GM18519 (cell line): ENCODE measurements around the gene SLC39A6.
"Not testable (repeated sequence)": the region's sequence is repeated elsewhere in the genome, so short reads cannot be mapped to it uniquely, and the experiment has no call there.

Experiments
- ATAC-seq: cut with Tn5 transposase; IDR thresholded peaks from one replicate; pipeline ENCODE4 v1.9.1; 2021; ENCODE audit warnings: mild to moderate bottlenecking, moderate library complexity; ENCODE audit not compliant: unreplicated experiment, low FRiP score

The SLC39A6 gene

GRCh38 chr18:36067055-36067957 is 61.8 kb downstream of the SLC39A6 start, which contains the start of gene RPRD1A:
TSS of gene RPRD1A (minus strand) at chr18:36067559. CDS start at chr18:36067404, 155 bp downstream.
- ATAC-seq, result peak; percentile 84

DNA sequence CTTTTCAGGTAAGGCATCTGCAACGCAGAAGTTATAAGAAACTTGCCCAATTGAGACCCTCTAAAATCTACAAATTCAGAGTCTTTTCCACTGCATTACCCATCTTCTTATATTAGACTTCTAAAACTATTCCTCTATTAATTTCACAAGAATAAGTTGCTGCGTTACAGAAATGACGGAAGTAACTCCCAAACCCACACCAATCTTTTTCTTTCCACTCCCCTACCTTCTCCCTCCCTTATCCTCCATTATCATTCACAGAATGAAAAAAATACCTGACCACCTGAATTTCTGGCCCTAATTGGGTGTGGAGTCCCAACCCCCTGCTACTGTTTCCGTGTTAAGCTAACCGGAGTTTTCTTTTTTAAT is 62.5 kb downstream of the SLC39A6 start:
- ATAC-seq, result no peak

GRCh38 chr18:36066001-36066400 is 63.1 kb downstream of the SLC39A6 start:
- no peak for ATAC-seq

GRCh38 chr18:36064809-36065079 is 64.4 kb downstream of the SLC39A6 start:
- not testable (repeated sequence) for ATAC-seq

DNA sequence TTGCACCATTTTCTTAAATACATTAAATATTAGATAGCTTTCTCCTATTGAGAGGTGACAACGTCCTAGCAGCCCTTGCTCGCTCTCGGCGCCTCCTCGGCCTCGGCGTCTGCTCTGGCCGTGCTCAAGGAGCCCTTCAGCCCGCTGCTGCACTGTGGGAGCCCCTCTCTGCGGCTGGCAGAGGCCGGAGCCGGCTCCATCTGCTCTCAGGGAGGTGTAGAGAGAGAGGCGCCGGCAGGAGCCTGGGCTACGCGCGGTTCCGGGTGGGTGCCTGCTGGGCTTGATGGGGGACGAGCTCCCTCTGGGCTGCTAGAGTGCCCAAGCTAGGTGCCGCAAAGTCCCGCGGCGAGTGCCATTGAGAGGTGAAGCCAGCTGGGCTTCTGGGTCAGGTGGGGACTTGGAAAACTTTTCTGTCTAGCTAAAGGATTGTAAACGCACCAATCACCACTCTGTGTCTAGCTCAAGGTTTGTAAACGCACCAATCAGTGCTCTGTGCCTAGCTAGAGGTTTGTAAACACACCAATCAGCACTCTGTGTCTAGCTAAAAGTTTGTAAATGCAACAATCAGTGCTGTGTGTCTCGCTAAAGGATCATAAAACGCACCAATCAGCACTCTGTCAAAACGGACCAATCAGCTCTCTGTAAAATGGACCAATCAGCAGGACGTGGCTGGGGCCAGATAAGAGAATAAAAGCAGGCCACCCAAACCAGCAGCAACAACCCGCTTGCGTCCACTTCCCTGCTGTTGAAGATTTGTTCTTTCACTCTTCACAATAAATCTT is 64.9 kb downstream of the SLC39A6 start:
- no peak for ATAC-seq

DNA sequence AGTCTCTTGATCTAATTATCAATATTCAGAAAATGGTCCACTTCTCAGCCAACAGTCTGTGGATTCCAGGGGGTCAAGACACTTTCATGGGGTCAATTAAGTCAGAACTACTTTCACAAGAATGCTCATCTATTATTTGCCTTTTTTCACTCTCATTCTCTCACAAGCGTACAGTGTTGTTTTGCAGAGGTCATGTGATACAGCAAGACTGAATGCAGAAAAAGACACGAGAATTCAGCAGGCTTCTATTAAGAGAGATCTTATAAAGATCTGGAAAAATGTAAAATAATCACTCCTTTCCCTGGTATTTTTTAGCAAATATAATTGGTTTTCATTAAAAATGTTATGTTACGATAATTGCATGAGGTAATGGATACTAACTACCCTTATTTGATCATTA is 70.5 kb downstream of the SLC39A6 start:
- no peak for ATAC-seq
